ENCODE data around the gene CUX1.
"Not testable (repeated sequence)": the region's sequence is repeated elsewhere in the genome, so short reads cannot be mapped to it uniquely, and the experiment has no call there.

Gene CUX1

DNA sequence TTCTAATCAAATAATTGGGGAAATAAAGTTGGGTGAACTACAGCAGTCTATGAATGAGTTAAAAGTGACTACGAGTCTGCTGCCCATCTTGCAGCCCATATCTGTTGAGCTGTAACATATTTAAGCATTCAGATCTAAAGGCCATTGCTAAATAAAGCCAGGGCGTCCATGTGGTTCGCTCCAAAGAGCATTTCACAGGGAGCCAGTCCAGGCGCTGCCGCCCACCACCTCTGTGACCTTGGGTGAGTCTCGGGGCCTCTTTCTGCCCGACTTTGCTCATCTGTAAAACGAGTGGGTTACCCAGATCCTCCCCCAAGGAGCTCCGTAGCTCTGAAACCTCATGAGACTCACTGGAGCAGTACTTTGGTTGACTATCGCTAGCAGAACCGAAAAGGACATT is 223.1 kb downstream of the CUX1 start:
- DNase-seq: no peak

DNA sequence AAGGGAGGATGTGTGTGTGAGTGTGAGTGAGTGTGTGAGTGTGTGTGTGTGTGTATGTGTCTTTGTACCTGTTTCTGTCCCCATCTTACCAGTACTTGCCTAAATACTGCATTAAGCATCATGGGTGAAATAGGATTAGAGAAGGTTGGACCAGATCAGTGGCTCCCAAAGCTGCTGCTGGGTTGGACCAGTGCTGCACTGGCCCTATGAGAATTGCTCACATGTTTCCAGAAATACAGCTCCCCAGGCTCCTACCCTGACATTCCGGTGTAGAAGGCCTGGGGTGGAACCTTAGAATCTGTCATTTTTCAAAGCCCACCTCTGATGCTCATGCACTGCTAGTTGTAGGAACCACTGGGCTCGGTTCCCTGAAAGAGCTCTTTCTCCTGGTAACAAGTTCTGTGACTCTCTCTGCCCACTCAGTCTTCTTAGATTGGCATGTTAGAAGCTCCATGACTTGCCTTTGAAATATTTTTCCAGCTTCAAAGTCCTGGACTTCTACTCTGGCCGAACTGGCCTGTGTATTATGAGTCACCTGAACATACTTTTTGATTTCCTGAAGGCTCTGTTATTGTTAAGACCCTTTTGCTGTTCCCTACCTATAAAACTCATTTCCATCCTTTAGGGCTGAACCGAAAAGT is 224.7 kb downstream of the CUX1 start:
- peak in 1 of 58 donors; percentile 4 for DNase-seq

GRCh38 chr7:102042796-102043195 is 225.4 kb downstream of the CUX1 start:
- DNase-seq: not testable (repeated sequence)

DNA sequence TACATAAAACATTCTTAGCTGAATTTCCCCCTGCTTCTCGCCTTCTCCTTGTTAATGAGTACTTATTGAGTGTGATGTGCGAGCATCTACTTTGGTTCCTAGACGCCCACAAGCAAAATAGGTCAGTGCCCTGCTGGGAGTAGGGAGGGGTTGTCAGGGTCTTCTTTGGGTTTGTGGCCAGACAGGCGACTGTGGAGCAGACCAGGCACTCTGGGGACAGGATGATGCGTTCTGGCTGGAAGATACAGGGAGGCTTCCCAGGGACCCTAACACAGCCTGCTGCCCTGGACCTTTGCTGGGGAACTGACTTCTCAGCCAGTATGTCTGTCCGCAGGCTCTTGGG is 227.2 kb downstream of the CUX1 start:
- DNase-seq: no peak

DNA sequence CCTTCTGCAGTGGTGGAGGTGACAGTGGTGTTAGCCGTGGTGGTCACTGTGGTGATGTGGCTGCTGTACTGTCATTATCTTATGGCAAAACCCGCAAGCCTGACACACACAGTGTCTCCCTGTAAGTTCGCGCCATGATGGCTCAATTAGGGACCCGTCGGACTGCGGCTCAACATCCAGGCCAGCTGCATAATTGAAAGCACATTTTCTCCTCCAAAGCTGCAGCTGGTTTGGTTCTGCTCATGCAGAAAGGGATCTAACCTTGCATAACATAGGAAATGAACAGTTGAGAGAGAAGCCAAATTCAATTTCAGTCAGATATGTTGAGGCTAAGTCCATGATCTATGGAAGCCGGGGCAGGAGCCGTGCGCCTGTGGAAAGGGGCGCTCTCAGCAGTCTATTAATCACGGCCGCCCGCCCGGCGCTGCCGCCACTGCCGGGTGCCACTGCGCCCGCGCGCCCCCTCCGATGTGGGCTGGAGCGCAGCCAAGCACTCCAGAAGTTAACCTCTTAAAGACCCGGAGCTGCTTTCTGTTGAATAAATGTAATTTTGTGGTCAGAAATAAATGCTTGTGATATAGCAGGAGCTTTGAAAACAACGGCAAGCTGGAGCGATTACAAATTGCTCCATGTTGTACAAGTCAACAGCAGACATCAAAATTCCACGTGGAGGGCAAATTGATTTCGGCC is 227.7 kb downstream of the CUX1 start:
- DNase-seq: peak in 40 of 58 donors; percentile 5 to 63 (median 24)

GRCh38 chr7:102045681-102046372 is 228.4 kb downstream of the CUX1 start:
- no peak for DNase-seq

GRCh38 chr7:102046373-102047117 is 229.1 kb downstream of the CUX1 start:
- DNase-seq: no peak

DNA sequence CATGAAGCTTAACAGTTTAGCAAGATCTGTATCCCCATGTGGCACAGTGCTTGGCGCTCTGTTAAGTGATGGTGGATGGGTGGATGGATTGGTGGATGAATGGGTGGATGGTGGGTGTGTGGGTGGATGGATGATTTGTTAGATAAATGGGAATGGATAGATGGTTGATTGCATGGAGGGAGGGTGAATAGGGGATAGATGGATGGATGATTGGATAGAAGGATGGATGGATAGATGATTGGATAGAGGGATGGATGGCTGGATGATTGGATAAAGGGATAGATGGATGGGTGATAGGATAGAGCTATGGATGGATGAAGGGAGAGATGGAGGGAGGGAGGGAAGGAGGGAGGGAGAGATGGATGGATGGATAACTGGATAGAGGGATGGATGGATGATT is 229.7 kb downstream of the CUX1 start:
- DNase-seq: no peak

GRCh38 chr7:102049765-102050164 is 232.3 kb downstream of the CUX1 start:
- DNase-seq: no peak

DNA sequence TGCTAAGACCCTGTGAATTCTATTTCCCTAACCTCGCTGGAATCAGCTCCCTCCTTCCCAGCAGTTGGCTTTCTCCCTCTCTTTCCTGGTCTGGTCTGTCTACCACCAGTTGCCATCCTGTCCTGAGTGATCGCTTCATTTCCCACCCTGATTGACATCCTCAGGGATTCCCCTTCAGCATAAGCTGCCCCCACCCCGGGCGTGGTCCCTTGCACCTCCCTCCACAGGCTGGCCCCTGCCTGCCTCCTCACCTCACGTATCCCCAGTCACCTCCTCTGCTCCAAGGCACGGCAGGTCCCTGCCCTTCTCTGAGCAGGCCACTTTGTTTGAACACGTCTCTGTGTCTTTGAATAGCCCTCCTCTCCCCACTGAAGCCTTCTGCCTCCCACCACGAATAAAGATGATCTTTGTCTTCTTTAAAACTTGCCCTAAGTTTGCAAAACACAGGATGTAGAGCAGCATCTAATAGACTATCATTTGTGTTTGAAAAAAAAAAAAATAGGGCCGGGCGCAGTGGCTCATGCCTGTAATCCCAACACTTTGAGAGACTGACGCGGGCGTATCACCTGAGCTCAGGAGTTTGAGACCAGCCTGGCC is 233.5 kb downstream of the CUX1 start:
- DNase-seq: no peak

GRCh38 chr7:102051736-102052135 is 234.3 kb downstream of the CUX1 start:
- not testable (repeated sequence) for DNase-seq

- no peak for DNase-seq
Observed at GRCh38 chr7:102054158-102054557, 236.7 kb downstream of the CUX1 start.

- DNase-seq: no peak
Observed at GRCh38 chr7:102055181-102055976, 238.0 kb downstream of the CUX1 start.

DNA sequence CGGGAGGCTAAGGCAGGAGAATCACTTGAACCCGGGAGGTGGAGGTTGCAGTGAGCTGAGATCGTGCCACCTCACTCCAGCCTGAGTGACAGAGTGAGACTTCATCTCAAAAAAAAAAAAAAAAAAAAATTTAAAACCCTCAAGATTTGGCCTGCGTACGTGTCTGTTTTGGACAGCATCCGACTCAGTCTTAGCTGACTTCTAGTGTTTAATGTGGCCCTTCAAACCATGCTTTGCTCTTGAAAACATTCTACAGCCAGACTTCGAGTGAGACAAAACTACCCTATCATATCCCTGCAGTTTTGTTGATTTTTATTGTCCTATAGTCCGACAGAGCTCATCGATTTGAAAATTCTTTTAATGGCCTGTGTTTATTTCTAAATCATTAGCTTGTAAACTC is 242.1 kb downstream of the CUX1 start:
- no peak for DNase-seq

DNA sequence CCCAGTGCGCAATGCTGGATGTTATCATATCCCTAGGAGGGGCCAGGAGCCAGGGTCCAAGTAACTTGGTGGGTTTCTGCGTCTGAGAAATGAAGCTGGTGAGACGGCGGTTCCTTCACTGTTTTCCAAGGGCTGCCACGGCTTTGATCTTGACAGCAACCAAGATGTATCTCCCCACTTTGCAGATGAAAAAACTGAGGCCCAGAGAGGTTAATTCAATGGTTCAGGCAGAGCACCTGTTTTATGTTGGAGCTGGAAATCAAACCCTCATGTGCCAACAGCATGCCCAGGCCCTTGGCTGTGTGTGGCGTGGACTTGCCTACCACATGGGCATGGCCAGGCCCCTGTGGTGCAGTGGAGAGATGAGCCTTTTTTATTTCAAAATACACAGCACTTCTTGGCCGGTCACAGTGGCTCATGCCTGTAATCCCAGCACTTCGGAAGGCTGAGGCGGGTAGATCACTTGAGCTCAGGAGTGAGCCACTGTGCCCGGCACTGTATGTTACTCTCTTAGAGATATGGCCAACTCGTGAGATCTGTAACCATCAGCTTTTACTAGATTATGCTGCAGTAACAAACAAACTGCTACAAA is 244.0 kb downstream of the CUX1 start:
- DNase-seq: no peak

DNA sequence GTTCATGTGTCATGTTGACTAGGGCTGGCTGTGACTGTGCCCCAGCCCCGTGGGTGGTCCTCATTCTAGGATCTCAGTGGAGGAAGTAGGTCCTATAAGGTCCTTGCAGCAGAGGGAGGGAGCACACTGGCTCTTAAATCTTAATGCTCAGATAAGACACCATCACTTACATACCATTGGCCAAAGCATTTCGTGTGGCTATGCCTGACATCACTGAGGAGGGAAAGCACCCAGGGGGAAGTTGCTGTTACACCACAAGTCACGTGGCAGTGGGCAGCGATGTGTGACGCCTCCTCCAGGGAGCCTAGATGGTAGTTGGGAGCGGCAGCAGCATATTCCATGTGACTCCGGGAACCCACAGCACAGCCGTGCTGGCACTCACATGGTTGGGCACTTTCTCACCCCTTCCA is 244.6 kb downstream of the CUX1 start:
- no peak for DNase-seq

- no peak for DNase-seq
Observed at GRCh38 chr7:102063690-102064180, 246.3 kb downstream of the CUX1 start.

GRCh38 chr7:102064361-102065025 is 247.1 kb downstream of the CUX1 start:
- DNase-seq: peak in 5 of 58 donors; percentile 4 to 23 (median 6)

DNA sequence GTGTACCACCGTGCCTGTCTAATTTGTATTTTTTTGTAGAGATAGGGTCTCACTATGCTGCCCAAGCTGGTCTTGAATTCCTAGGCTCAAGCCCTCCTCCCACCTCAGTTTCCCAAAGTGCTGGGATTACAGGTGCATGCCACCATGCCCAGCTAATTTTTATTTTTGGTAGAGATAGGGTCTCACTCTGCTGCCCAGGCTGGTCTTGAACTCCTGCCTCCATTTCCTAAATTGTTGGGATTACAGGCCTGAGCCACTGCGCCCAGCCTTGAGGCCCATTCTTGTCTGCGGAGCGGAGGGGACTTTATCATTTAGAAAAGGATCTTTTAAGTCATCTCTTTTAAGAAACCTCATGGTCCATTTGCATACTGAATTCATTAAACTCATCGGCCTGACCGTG is 247.8 kb downstream of the CUX1 start:
- no peak for DNase-seq

DNA sequence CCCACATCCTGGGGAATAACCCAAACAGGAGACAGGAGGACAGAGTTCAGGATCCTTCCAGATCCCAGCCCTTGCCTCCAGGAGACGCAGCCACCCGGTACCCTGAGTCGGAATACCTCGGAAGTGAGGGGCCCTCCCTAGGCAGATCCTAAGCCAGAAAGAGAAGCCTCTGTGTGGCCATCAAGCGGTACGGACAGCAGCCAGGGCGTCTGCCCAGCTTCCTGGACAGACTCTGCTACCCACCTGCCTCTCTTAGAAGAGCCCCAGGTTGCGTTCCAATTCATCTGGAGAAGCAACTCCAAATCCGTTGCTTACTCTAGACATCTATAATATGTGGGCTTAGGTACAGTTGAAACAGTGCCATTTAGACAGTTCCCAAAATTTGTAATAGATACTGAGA is 249.1 kb downstream of the CUX1 start:
- DNase-seq: no peak
